H9 (cell line): ENCODE results near the gene SUV39H1. TPM values are rescaled to one million over a fixed set of nuclear protein-coding genes. Genes with fewer than 3 reads are reported as not detected.
"Not testable (repeated sequence)": the region's sequence is repeated elsewhere in the genome, so short reads cannot be mapped to it uniquely, and the experiment has no call there.

Experiments used
- DNase-seq: peaks from one replicate; pipeline ENCODE4 v3.0.0-alpha.2; 2017
- H2AFZ ChIP-seq: one replicate; pipeline ENCODE4 v1.6.1; 2013; ENCODE audit warnings: mild to moderate bottlenecking, low read length, control low read depth, moderate library complexity
- H2AK5ac ChIP-seq: 2 replicates; pipeline ENCODE4 v1.6.1; 2013; ENCODE audit warnings: low read length, control low read depth, mixed read lengths; ENCODE audit not compliant: insufficient read length
- H2BK120ac ChIP-seq: one replicate; pipeline ENCODE4 v1.6.1; 2013; ENCODE audit warnings: low read depth, mild to moderate bottlenecking, low read length, control low read depth, inconsistent platforms; ENCODE audit not compliant: poor library complexity, severe bottlenecking
- H2BK12ac ChIP-seq: 2 replicates; pipeline ENCODE4 v1.6.1; 2013; ENCODE audit warnings: low read length, control low read depth, mixed read lengths, low read depth; ENCODE audit not compliant: insufficient read length
- H2BK15ac ChIP-seq: 2 replicates; pipeline ENCODE4 v1.6.1; 2013; ENCODE audit warnings: low read depth, low read length, control low read depth
- H2BK20ac ChIP-seq: one replicate; pipeline ENCODE4 v1.6.1; 2013; ENCODE audit warnings: low read depth, mild to moderate bottlenecking, low read length, control low read depth, inconsistent platforms; ENCODE audit not compliant: poor library complexity, severe bottlenecking
- H2BK5ac ChIP-seq: 2 replicates; pipeline ENCODE4 v1.6.1; 2013; ENCODE audit warnings: low read length, control low read depth, mixed read lengths; ENCODE audit not compliant: insufficient read length
- H3K14ac ChIP-seq: 2 replicates; pipeline ENCODE4 v1.6.1; 2013; ENCODE audit warnings: low read length, control low read depth; ENCODE audit not compliant: insufficient read depth
- H3K18ac ChIP-seq: 2 replicates; pipeline ENCODE4 v1.6.1; 2013; ENCODE audit warnings: low read depth, mild to moderate bottlenecking, mixed read lengths, low read length, control low read depth; ENCODE audit not compliant: insufficient read length
- H3K23ac ChIP-seq: 2 replicates; pipeline ENCODE4 v1.6.1; 2013; ENCODE audit warnings: low read length, control low read depth, mixed read lengths, low read depth; ENCODE audit not compliant: insufficient read length
- H3K23me2 ChIP-seq: 2 replicates; pipeline ENCODE4 v1.6.1; 2013; ENCODE audit warnings: low read depth, mild to moderate bottlenecking, mixed read lengths, low read length, control low read depth; ENCODE audit not compliant: insufficient read length, poor library complexity, severe bottlenecking
- H3K27ac ChIP-seq: 2 replicates; pipeline ENCODE4 v1.5.1; 2013; ENCODE audit warnings: low read length, control low read depth, mixed read lengths, low read depth; ENCODE audit not compliant: insufficient read length
- H3K27me3 ChIP-seq: 2 replicates; pipeline ENCODE4 v1.6.1; 2013; ENCODE audit warnings: low read length, control low read depth, inconsistent platforms; ENCODE audit not compliant: insufficient read depth
- H3K4ac ChIP-seq: 2 replicates; pipeline ENCODE4 v1.6.1; 2013; ENCODE audit warnings: low read depth, mild to moderate bottlenecking, control low read depth, inconsistent platforms, low read length, moderate library complexity
- H3K4me1 ChIP-seq: 2 replicates; pipeline ENCODE4 v1.6.1; 2013; ENCODE audit warnings: low read length, control low read depth, inconsistent platforms; ENCODE audit not compliant: insufficient read depth
- H3K4me2 ChIP-seq: 2 replicates; pipeline ENCODE4 v1.6.1; 2013; ENCODE audit warnings: low read length, control low read depth, mixed read lengths; ENCODE audit not compliant: insufficient read length, insufficient read depth
- H3K56ac ChIP-seq: 2 replicates; pipeline ENCODE4 v1.6.1; 2013; ENCODE audit warnings: low read depth, mild to moderate bottlenecking, mixed read lengths, low read length, control low read depth; ENCODE audit not compliant: insufficient read length
- H3K79me1 ChIP-seq: 2 replicates; pipeline ENCODE4 v1.6.1; 2013; ENCODE audit warnings: low read depth, mild to moderate bottlenecking, moderate library complexity, low read length, control low read depth, inconsistent platforms; ENCODE audit not compliant: insufficient read depth, poor library complexity, severe bottlenecking
- H3K79me2 ChIP-seq: 2 replicates; pipeline ENCODE4 v1.6.1; 2013; ENCODE audit warnings: low read length, control low read depth, inconsistent platforms; ENCODE audit not compliant: insufficient read depth
- H3K9ac ChIP-seq: 2 replicates; pipeline ENCODE4 v1.6.1; 2013; ENCODE audit warnings: low read length, control low read depth, mixed read lengths; ENCODE audit not compliant: insufficient read length; ENCODE audit errors: extremely low read depth
- H3K9me3 ChIP-seq: one replicate; pipeline ENCODE4 v1.6.1; 2013; ENCODE audit warnings: low read depth, low read length, inconsistent platforms; ENCODE audit not compliant: control insufficient read depth
- H3T11ph ChIP-seq: one replicate; pipeline ENCODE4 v1.6.1; 2013; ENCODE audit warnings: mild to moderate bottlenecking, low read length, control low read depth, inconsistent platforms
- H4K20me1 ChIP-seq: one replicate; pipeline ENCODE4 v1.6.1; 2013; ENCODE audit not compliant: control insufficient read depth, insufficient read length, insufficient read depth
- H4K5ac ChIP-seq: 2 replicates; pipeline ENCODE4 v1.6.1; 2013; ENCODE audit warnings: low read depth, mild to moderate bottlenecking, mixed read lengths, low read length, control low read depth; ENCODE audit not compliant: insufficient read length
- H4K8ac ChIP-seq: replicated peaks from 2 replicates; pipeline ENCODE4 v1.6.1; 2013; ENCODE audit warnings: low read length, control low read depth, mixed read lengths, low read depth; ENCODE audit not compliant: insufficient read length
- H4K91ac ChIP-seq: 2 replicates; pipeline ENCODE4 v1.6.1; 2013; ENCODE audit warnings: low read depth, mild to moderate bottlenecking, moderate library complexity, mixed read lengths, low read length, control low read depth; ENCODE audit not compliant: insufficient read length
- H3K27ac Mint-ChIP-seq, 3 experiments: 2 replicates in 2 of 3; 3 replicates in 1 of 3; pipeline ENCODE4 v1.8.0; 2020 to 2021; ENCODE audit warnings: mixed read lengths in 3 of 3, mild to moderate bottlenecking in 1 of 3, moderate library complexity in 1 of 3
- H3K27me3 Mint-ChIP-seq: 2 replicates; pipeline ENCODE4 v1.8.0; 2021; ENCODE audit warnings: low read depth, mild to moderate bottlenecking, moderate library complexity, mixed read lengths
- H3K36me3 Mint-ChIP-seq, 3 experiments: 2 replicates in 2 of 3; 3 replicates in 1 of 3; pipeline ENCODE4 v1.8.0; 2020 to 2021; ENCODE audit warnings: low read depth in 3 of 3, mixed read lengths in 3 of 3; ENCODE audit not compliant: insufficient read depth in 1 of 3
- H3K4me1 Mint-ChIP-seq, 2 experiments: 2 replicates each; pipeline ENCODE4 v1.8.0; 2020; ENCODE audit warnings: mixed read lengths in 2 of 2
- H3K4me3 Mint-ChIP-seq, 2 experiments: 2 replicates in 1 of 2; 3 replicates in 1 of 2; pipeline ENCODE4 v1.8.0; 2020 to 2021; ENCODE audit warnings: mild to moderate bottlenecking in 2 of 2, mixed read lengths in 2 of 2, moderate library complexity in 1 of 2
- H3K9me3 Mint-ChIP-seq, 2 experiments: 2 replicates in 1 of 2; 3 replicates in 1 of 2; pipeline ENCODE4 v1.8.0; 2020; ENCODE audit warnings: mild to moderate bottlenecking in 2 of 2, mixed read lengths in 2 of 2, moderate library complexity in 1 of 2
- WGBS: extraction: QIAGEN DNeasy Blood & Tissue Kit; methylation state at CpG from one replicate; pipeline ENCODE4 v1.1.7; 2013; ENCODE audit warnings: missing lambda C conversion rate, low lambda C conversion rate, mixed read lengths; ENCODE audit not compliant: insufficient read length; ENCODE audit errors: extremely low coverage; 5-methylcytosine and 5-hydroxymethylcytosine counted together
- total RNA-seq: library from RNA; stranded (reverse); gene quantifications from 2 replicates; pipeline ENCODE4 v1.2.1, GENCODE V29; 2021

SUV39H1 gene
- total RNA-seq, 1 experiment from 2014 or later, result 16.2 TPM

GRCh38 chrX:48680925-48681324, 15.6 kb upstream of the SUV39H1 start:
- H2AK5ac ChIP-seq, H2BK20ac ChIP-seq: not testable (repeated sequence)
- no CpG with 5 or more reads among the region's 6 CpGs for WGBS

More at GRCh38 chrX:48680925-48681324, 15.6 kb upstream of the SUV39H1 start:
- not testable (repeated sequence) for H4K8ac ChIP-seq, H3K4me3 Mint-ChIP-seq, H2BK5ac ChIP-seq, H4K20me1 ChIP-seq, H3K27ac Mint-ChIP-seq, H3K23ac ChIP-seq, H3K14ac ChIP-seq, H3K9ac ChIP-seq, DNase-seq, H3K23me2 ChIP-seq, H3K56ac ChIP-seq, H4K91ac ChIP-seq, H3K4me1 ChIP-seq, H3K27ac ChIP-seq, H2BK12ac ChIP-seq, H2BK15ac ChIP-seq, H3T11ph ChIP-seq, H3K79me1 ChIP-seq, H2AFZ ChIP-seq, H2BK120ac ChIP-seq, H3K79me2 ChIP-seq, H3K4ac ChIP-seq, H3K4me1 Mint-ChIP-seq, H4K5ac ChIP-seq, H3K18ac ChIP-seq, H3K27me3 ChIP-seq, H3K36me3 Mint-ChIP-seq, H3K4me2 ChIP-seq
- H3K27me3 Mint-ChIP-seq, result peaks cover 11% of the 10 kb centered on the region
- peaks cover 63 to 79% of the 10 kb centered on the region in 2 experiments for H3K9me3 Mint-ChIP-seq
- H3K9me3 ChIP-seq, result peaks cover 45% of the 10 kb centered on the region
